IMR-90 (cell line): ENCODE measurements around the gene EMSY.

Source experiments
- BHLHE40 ChIP-seq: fragments of 150-350 bp; IDR thresholded peaks from 2 replicates; pipeline ENCODE4 v1.6.1; 2016; ENCODE audit warnings: mild to moderate bottlenecking, low read depth, low read length
- CEBPB ChIP-seq: IDR thresholded peaks from 2 replicates; pipeline ENCODE4 v1.6.1; 2012; ENCODE audit warnings: low read depth, low read length, improper control_type of control experiment
- ELK1 ChIP-seq: fragments of 150-350 bp; IDR thresholded peaks from 2 replicates; pipeline ENCODE4 v1.6.1; 2016; ENCODE audit warnings: low read depth, mild to moderate bottlenecking, low read length, moderate library complexity, borderline replicate concordance
- MAZ ChIP-seq: IDR thresholded peaks from 2 replicates; pipeline ENCODE4 v1.6.1; 2012; ENCODE audit warnings: low read depth, mild to moderate bottlenecking, low read length, improper control_type of control experiment, moderate library complexity, borderline replicate concordance
- MXI1 ChIP-seq: IDR thresholded peaks from 2 replicates; pipeline ENCODE4 v1.6.1; 2012; ENCODE audit warnings: low read depth, mild to moderate bottlenecking, low read length, moderate library complexity, borderline replicate concordance
- POLR2A ChIP-seq: IDR thresholded peaks from 2 replicates; pipeline ENCODE4 v1.6.1; 2012; ENCODE audit warnings: mild to moderate bottlenecking, low read depth, low read length
- RAD21 ChIP-seq: IDR thresholded peaks from 2 replicates; pipeline ENCODE4 v1.6.1; 2012; ENCODE audit warnings: low read length, improper control_type of control experiment
- RCOR1 ChIP-seq: IDR thresholded peaks from 2 replicates; pipeline ENCODE4 v1.6.1; 2012; ENCODE audit warnings: mild to moderate bottlenecking, low read length, improper control_type of control experiment; ENCODE audit not compliant: insufficient replicate concordance
- RFX5 ChIP-seq: IDR thresholded peaks from 2 replicates; pipeline ENCODE4 v1.8.0; 2012; ENCODE audit warnings: low read depth, mild to moderate bottlenecking, low read length, moderate library complexity
- SMC3 ChIP-seq: fragments of 150-350 bp; IDR thresholded peaks from 2 replicates; pipeline ENCODE4 v1.6.1; 2016; ENCODE audit warnings: low read depth, mild to moderate bottlenecking, antibody characterized with exemption, low read length, moderate library complexity
- TF ChIP-seq, protein P1 (sequence below): conservative IDR thresholded peaks from 2 replicates; pipeline ENCODE4 v1.5.1; 2012; ENCODE audit warnings: mild to moderate bottlenecking, low read depth, low read length, improper control_type of control experiment

DNA sequence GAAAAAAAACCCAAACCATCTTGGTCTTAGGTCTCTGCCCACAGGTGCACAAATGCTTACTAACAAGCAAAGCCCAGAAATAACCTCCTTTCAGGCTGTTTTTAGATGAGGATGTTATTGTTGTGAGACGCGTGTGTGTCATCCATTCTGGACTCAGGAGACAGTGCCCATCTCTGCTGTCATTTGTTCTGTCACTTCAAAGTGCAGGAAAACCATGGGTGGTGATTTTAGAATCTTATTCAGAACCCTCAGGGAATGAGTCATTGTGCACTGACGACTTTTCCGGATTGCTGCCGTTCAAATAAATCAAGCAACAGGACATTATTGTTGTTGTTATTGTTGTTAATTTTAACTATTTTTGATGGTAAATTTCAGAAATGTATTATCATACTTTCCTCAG lies 115.4 kb downstream of the EMSY start:
- TF ChIP-seq MXI1 (no peak), BHLHE40 (no peak), POLR2A (no peak), CEBPB (no peak), RAD21 (no peak), SMC3 (no peak), RCOR1 (no peak), MAZ (no peak), RFX5 (no peak), ELK1 (no peak)
- TF ChIP-seq, protein P1, sequence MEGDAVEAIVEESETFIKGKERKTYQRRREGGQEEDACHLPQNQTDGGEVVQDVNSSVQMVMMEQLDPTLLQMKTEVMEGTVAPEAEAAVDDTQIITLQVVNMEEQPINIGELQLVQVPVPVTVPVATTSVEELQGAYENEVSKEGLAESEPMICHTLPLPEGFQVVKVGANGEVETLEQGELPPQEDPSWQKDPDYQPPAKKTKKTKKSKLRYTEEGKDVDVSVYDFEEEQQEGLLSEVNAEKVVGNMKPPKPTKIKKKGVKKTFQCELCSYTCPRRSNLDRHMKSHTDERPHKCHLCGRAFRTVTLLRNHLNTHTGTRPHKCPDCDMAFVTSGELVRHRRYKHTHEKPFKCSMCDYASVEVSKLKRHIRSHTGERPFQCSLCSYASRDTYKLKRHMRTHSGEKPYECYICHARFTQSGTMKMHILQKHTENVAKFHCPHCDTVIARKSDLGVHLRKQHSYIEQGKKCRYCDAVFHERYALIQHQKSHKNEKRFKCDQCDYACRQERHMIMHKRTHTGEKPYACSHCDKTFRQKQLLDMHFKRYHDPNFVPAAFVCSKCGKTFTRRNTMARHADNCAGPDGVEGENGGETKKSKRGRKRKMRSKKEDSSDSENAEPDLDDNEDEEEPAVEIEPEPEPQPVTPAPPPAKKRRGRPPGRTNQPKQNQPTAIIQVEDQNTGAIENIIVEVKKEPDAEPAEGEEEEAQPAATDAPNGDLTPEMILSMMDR: no peak
